Fibroblast of villous mesenchyme (primary cell): ENCODE results near the gene ACAD9. TPM values are rescaled to one million over a fixed set of nuclear protein-coding genes. Genes with fewer than 3 reads are reported as not detected.

Source experiments
- DNase-seq: peaks from one replicate; pipeline ENCODE4 v3.0.0-alpha.2; 2010; ENCODE audit warnings: low read depth
- H3K4me3 ChIP-seq: 2 replicates; pipeline ENCODE4 v1.5.1; 2011; ENCODE audit warnings: low read depth, mild to moderate bottlenecking, low read length
- total RNA-seq: library from RNA; depleted of rRNA; stranded (reverse); fragments of >200 nt; gene quantifications from 2 replicates; pipeline ENCODE4 v1.2.3, GENCODE V29; 2012
- TF ChIP-seq, protein P1 (sequence below): IDR thresholded peaks from 2 replicates; pipeline ENCODE4 v1.5.1; 2012; ENCODE audit warnings: low read depth, mild to moderate bottlenecking, low read length; ENCODE audit not compliant: insufficient read depth

Gene ACAD9
- total RNA-seq, 1 donor, result 35.8 TPM

DNA sequence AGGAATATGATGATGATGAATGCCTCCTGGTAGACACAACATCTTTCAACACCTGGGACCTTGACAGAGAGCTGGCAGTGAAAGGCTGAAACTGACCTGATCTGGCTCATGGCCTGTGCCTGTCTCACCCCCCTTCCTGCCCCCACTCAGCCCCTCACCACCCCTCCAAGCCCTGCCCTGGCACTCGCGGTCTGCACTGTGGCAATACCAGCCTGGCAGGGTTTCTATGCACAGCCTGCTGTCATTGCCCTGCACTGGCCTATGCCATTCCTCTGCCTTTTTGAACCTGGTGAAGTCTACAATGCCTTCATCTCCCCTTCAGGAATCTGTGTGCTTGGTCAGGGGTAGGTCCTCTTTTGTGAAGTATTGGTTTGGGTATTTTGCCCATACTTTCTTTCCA, 56.5 kb downstream of the ACAD9 start:
- no peak for DNase-seq
- H3K4me3 ChIP-seq, result no peak overlapping the region
- TF ChIP-seq, protein P1, sequence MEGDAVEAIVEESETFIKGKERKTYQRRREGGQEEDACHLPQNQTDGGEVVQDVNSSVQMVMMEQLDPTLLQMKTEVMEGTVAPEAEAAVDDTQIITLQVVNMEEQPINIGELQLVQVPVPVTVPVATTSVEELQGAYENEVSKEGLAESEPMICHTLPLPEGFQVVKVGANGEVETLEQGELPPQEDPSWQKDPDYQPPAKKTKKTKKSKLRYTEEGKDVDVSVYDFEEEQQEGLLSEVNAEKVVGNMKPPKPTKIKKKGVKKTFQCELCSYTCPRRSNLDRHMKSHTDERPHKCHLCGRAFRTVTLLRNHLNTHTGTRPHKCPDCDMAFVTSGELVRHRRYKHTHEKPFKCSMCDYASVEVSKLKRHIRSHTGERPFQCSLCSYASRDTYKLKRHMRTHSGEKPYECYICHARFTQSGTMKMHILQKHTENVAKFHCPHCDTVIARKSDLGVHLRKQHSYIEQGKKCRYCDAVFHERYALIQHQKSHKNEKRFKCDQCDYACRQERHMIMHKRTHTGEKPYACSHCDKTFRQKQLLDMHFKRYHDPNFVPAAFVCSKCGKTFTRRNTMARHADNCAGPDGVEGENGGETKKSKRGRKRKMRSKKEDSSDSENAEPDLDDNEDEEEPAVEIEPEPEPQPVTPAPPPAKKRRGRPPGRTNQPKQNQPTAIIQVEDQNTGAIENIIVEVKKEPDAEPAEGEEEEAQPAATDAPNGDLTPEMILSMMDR, result no peak

- H3K4me3 ChIP-seq, result no peak overlapping the region
- DNase-seq, result no peak
These were observed 56.9 kb downstream of the ACAD9 start for GRCh38 chr3:128936341-128936740.

DNA sequence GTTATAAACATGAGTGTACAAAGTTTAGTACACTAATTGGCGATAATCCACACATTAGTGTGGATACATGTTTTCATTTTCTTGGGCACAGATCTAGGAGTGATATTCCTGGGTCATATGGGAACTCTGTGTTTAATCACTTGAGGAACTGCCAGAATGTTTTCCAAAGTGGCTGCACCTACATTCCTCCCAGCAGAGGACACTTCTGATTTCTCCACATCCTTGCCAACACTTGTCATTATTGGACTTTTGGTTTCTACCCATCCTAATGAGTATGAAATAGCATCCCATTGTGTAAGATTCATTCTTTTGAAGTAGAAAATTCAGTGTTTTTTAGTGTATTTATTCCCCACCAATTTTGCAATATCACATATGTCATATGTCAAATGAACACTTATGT, 60.8 kb downstream of the ACAD9 start:
- TF ChIP-seq, protein P1, result no peak
- H3K4me3 ChIP-seq, result no peak overlapping the region
- DNase-seq, result no peak

More at GRCh38 chr3:128936341-128936740, 56.9 kb downstream of the ACAD9 start:
- TF ChIP-seq, protein P1, result no peak

DNA sequence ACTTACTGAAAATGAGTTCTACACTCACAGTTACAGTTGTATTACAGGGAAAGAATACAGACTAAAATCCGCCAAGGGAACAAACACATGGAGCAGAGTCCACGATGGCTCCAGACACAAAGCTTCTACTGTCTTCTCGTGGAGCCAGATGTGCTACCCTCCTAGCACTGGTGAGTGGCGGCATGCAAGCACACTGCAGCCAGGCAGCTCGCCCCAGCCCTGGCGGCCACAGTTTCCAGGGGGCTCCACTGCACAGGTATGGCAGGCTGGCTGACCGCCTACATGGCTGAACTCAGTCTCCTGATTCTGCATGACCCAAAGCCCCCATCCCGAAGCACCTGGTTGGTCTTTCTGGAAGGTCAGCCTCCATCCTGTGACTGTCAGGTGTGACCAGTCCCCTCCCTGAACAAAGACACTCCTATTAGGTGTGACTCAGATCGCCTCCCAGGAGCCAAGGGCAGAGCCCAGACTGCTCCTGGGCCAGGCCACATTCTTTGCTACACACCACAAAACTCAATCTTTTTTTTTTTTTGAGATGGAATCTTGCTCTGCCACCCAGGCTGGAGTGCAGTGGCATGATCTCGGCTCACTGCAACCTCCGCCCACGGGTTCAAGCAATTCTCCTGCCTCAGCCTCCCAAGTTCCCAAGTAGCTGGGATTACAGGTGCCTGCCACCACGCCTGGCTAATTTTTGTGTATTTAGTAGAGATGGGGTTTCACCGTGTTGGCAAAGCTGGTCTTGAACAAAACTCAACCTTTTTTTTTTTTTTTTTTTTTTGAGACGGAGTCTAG, 62.9 kb downstream of the ACAD9 start:
- TF ChIP-seq, protein P1, result no peak
- DNase-seq, result no peak
- H3K4me3 ChIP-seq, result no peak overlapping the region

- TF ChIP-seq, protein P1, result no peak
- DNase-seq, result no peak
These were observed 65.8 kb downstream of the ACAD9 start for GRCh38 chr3:128945041-128945877.

DNA sequence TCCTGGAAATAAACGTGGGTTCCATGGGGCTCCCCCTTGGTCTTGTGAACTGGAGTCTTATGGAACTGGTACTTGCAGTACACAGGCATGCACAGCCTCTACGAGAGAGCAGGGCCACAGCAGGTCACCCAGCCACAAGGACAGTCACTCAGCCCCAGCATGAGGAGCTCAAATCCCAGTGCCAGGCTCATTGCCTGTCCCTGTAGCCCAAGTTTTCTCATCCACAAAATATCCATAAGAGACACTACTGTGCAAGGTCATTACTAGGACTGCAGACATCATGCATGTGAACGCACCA, 66.4 kb downstream of the ACAD9 start:
- no peak overlapping the region for H3K4me3 ChIP-seq
- TF ChIP-seq, protein P1, result no peak
- DNase-seq, result no peak

More at GRCh38 chr3:128945041-128945877, 65.8 kb downstream of the ACAD9 start:
- H3K4me3 ChIP-seq, result no peak overlapping the region
